ENCODE results near the gene GXYLT1. TPM values are rescaled to one million over a fixed set of nuclear protein-coding genes. Genes with fewer than 3 reads are reported as not detected.

GXYLT1 gene, protein sequence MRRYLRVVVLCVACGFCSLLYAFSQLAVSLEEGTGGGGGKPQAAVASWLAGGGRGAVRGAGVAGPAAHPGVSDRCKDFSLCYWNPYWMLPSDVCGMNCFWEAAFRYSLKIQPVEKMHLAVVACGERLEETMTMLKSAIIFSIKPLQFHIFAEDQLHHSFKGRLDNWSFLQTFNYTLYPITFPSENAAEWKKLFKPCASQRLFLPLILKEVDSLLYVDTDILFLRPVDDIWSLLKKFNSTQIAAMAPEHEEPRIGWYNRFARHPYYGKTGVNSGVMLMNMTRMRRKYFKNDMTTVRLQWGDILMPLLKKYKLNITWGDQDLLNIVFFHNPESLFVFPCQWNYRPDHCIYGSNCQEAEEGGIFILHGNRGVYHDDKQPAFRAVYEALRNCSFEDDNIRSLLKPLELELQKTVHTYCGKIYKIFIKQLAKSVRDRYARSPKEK
- total RNA-seq (2021) (11.1 to 12.6 TPM (median 11.5 TPM) in 3 replicates), Bru-seq, nascent RNA (percentile 76 among the genes with signal in this experiment)
- long read RNA-seq, experiment 1, full-length matches to known transcripts: 50 of 68 reads
- long read RNA-seq, experiment 1, partial matches to known transcripts: 3 of 68 reads
- long read RNA-seq, experiment 1, other reads (novel, unspliced or antisense): 15 of 68 reads
- long read RNA-seq, experiment 2, full-length matches to known transcripts: 3 of 29 reads
- long read RNA-seq, experiment 2, partial matches to known transcripts: 2 of 29 reads
- long read RNA-seq, experiment 2, other reads (novel, unspliced or antisense): 24 of 29 reads
- long read RNA-seq, experiment 3: 0 reads

- ATAC-seq (peak; percentile 91), DNase-seq (ENCODE audit: low spot score) (peak; percentile 88)
- Mint-ChIP-seq H3K9me3 (no peaks in the 10 kb centered on the region; the same call in 1 of the 2 replicates), H3K27ac (peak within 1 kb of the TSS; percentile 73), H3K27me3 (ENCODE audit: low read depth) (peaks cover 10% of the 10 kb centered on the region), H3K36me3 (no peaks in the 10 kb centered on the region), H3K4me1 (peaks cover 31% of the 10 kb centered on the region), H3K4me3 (peak within 1 kb of the TSS; percentile 91)
- POLR2A ChIA-PET: interaction anchor here (0.7 to 1.1 kb wide), 2 partner anchors 53 to 1664 kb away, joined by 3 to 6 read pairs; no protein-coding TSS in a partner anchor
- CTCF ChIA-PET: interaction anchor here (1.0 to 1.7 kb wide), 5 partner anchors 10 to 228 kb away, joined by 3 to 8 read pairs (median 4); no protein-coding TSS in a partner anchor
- peak; percentile 94; the same call in 1 of the 2 replicates for TF ChIP-seq KAT7 (CRISPR knock-in tag; IDR thresholded peaks at IDR 0.05; ENCODE audit: borderline replicate concordance)
- peak; percentile 33; the same call in 1 of the 2 replicates for TF ChIP-seq ZNF219 (CRISPR knock-in tag; IDR thresholded peaks at IDR 0.05; ENCODE audit: borderline replicate concordance)
- peak; percentile 14; the same call in 1 of the 2 replicates for TF ChIP-seq ZBTB21 (CRISPR knock-in tag; IDR thresholded peaks at IDR 0.05; ENCODE audit: borderline replicate concordance)
- peak; percentile 83; the same call in 1 of the 2 replicates for TF ChIP-seq ETV6 (CRISPR knock-in tag; IDR thresholded peaks at IDR 0.05)
- peak; percentile 93; the same call in 1 of the 2 replicates for TF ChIP-seq FOXP1 (CRISPR knock-in tag; IDR thresholded peaks at IDR 0.05; ENCODE audit: borderline replicate concordance)
- TF ChIP-seq, protein P1, sequence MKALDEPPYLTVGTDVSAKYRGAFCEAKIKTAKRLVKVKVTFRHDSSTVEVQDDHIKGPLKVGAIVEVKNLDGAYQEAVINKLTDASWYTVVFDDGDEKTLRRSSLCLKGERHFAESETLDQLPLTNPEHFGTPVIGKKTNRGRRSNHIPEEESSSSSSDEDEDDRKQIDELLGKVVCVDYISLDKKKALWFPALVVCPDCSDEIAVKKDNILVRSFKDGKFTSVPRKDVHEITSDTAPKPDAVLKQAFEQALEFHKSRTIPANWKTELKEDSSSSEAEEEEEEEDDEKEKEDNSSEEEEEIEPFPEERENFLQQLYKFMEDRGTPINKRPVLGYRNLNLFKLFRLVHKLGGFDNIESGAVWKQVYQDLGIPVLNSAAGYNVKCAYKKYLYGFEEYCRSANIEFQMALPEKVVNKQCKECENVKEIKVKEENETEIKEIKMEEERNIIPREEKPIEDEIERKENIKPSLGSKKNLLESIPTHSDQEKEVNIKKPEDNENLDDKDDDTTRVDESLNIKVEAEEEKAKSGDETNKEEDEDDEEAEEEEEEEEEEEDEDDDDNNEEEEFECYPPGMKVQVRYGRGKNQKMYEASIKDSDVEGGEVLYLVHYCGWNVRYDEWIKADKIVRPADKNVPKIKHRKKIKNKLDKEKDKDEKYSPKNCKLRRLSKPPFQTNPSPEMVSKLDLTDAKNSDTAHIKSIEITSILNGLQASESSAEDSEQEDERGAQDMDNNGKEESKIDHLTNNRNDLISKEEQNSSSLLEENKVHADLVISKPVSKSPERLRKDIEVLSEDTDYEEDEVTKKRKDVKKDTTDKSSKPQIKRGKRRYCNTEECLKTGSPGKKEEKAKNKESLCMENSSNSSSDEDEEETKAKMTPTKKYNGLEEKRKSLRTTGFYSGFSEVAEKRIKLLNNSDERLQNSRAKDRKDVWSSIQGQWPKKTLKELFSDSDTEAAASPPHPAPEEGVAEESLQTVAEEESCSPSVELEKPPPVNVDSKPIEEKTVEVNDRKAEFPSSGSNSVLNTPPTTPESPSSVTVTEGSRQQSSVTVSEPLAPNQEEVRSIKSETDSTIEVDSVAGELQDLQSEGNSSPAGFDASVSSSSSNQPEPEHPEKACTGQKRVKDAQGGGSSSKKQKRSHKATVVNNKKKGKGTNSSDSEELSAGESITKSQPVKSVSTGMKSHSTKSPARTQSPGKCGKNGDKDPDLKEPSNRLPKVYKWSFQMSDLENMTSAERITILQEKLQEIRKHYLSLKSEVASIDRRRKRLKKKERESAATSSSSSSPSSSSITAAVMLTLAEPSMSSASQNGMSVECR (CRISPR knock-in tag; IDR thresholded peaks at IDR 0.05; ENCODE audit: borderline replicate concordance): peak; percentile 92
- peak; percentile 81; the same call in 1 of the 2 replicates for TF ChIP-seq ELF4 (CRISPR knock-in tag; IDR thresholded peaks at IDR 0.05; ENCODE audit: low read depth)
- TF ChIP-seq, protein P2, sequence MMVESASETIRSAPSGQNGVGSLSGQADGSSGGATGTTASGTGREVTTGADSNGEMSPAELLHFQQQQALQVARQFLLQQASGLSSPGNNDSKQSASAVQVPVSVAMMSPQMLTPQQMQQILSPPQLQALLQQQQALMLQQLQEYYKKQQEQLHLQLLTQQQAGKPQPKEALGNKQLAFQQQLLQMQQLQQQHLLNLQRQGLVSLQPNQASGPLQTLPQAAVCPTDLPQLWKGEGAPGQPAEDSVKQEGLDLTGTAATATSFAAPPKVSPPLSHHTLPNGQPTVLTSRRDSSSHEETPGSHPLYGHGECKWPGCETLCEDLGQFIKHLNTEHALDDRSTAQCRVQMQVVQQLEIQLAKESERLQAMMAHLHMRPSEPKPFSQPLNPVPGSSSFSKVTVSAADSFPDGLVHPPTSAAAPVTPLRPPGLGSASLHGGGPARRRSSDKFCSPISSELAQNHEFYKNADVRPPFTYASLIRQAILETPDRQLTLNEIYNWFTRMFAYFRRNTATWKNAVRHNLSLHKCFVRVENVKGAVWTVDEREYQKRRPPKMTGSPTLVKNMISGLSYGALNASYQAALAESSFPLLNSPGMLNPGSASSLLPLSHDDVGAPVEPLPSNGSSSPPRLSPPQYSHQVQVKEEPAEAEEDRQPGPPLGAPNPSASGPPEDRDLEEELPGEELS (CRISPR knock-in tag; IDR thresholded peaks at IDR 0.05): peak; percentile 91
- TF ChIP-seq NR1H2 (CRISPR knock-in tag; IDR thresholded peaks at IDR 0.05): no peak
- no peak for TF ChIP-seq ZNF138 (CRISPR knock-in tag; conservative IDR thresholded peaks at IDR 0.05)
- TF ChIP-seq TEAD1 (CRISPR knock-in tag; IDR thresholded peaks at IDR 0.05): peak; percentile 86
- no peak for TF ChIP-seq ZNF121 (CRISPR knock-in tag; IDR thresholded peaks at IDR 0.05)
- peak; percentile 57; the same call in 1 of the 2 replicates for TF ChIP-seq TP53 (CRISPR knock-in tag; IDR thresholded peaks at IDR 0.05)
- TF ChIP-seq GABPB1 (CRISPR knock-in tag; IDR thresholded peaks at IDR 0.05): peak; percentile 36
- TF ChIP-seq CREM (CRISPR knock-in tag; IDR thresholded peaks at IDR 0.05): 0 out of 2 replicates have a peak, but pooled peaks have one; percentile 76
- TF ChIP-seq ZNF512 (CRISPR knock-in tag; IDR thresholded peaks at IDR 0.05; ENCODE audit: borderline replicate concordance): no peak
- no peak for TF ChIP-seq ERG (CRISPR knock-in tag; IDR thresholded peaks at IDR 0.05)
- no peak for TF ChIP-seq NR2C2 (CRISPR knock-in tag; IDR thresholded peaks at IDR 0.05)
- TF ChIP-seq, protein P3, sequence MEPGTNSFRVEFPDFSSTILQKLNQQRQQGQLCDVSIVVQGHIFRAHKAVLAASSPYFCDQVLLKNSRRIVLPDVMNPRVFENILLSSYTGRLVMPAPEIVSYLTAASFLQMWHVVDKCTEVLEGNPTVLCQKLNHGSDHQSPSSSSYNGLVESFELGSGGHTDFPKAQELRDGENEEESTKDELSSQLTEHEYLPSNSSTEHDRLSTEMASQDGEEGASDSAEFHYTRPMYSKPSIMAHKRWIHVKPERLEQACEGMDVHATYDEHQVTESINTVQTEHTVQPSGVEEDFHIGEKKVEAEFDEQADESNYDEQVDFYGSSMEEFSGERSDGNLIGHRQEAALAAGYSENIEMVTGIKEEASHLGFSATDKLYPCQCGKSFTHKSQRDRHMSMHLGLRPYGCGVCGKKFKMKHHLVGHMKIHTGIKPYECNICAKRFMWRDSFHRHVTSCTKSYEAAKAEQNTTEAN (CRISPR knock-in tag; IDR thresholded peaks at IDR 0.05): peak; percentile 71; the same call in 1 of the 2 replicates
- TF ChIP-seq, protein P4, sequence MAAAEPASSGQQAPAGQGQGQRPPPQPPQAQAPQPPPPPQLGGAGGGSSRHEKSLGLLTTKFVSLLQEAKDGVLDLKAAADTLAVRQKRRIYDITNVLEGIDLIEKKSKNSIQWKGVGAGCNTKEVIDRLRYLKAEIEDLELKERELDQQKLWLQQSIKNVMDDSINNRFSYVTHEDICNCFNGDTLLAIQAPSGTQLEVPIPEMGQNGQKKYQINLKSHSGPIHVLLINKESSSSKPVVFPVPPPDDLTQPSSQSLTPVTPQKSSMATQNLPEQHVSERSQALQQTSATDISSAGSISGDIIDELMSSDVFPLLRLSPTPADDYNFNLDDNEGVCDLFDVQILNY (CRISPR knock-in tag; IDR thresholded peaks at IDR 0.05): peak; percentile 97
- TF ChIP-seq ZNF232 (CRISPR knock-in tag; IDR thresholded peaks at IDR 0.05): 0 out of 2 replicates have a peak, but pooled peaks have one; percentile 64
- peak; percentile 91 for TF ChIP-seq SP1 (CRISPR knock-in tag; conservative IDR thresholded peaks at IDR 0.05)
These were observed at the start of gene GXYLT1 for GRCh38 chr12:42144408-42145196. GXYLT1 (minus strand) TSS chr12:42144874; CDS start chr12:42144646, 228 bp downstream.
